GM12872 (cell line): ENCODE measurements around the gene TCP11L2.

ENCODE experiments used
- TF ChIP-seq, protein P1 (sequence below): IDR thresholded peaks from 3 replicates; pipeline ENCODE4 v1.5.1; 2011; ENCODE audit warnings: low read depth, mild to moderate bottlenecking, low read length, moderate library complexity; ENCODE audit not compliant: insufficient read depth

The TCP11L2 gene

GRCh38 chr12:106276032-106276740 lies 26.3 kb upstream of the TCP11L2 start:
- TF ChIP-seq, protein P1, sequence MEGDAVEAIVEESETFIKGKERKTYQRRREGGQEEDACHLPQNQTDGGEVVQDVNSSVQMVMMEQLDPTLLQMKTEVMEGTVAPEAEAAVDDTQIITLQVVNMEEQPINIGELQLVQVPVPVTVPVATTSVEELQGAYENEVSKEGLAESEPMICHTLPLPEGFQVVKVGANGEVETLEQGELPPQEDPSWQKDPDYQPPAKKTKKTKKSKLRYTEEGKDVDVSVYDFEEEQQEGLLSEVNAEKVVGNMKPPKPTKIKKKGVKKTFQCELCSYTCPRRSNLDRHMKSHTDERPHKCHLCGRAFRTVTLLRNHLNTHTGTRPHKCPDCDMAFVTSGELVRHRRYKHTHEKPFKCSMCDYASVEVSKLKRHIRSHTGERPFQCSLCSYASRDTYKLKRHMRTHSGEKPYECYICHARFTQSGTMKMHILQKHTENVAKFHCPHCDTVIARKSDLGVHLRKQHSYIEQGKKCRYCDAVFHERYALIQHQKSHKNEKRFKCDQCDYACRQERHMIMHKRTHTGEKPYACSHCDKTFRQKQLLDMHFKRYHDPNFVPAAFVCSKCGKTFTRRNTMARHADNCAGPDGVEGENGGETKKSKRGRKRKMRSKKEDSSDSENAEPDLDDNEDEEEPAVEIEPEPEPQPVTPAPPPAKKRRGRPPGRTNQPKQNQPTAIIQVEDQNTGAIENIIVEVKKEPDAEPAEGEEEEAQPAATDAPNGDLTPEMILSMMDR = no peak

DNA sequence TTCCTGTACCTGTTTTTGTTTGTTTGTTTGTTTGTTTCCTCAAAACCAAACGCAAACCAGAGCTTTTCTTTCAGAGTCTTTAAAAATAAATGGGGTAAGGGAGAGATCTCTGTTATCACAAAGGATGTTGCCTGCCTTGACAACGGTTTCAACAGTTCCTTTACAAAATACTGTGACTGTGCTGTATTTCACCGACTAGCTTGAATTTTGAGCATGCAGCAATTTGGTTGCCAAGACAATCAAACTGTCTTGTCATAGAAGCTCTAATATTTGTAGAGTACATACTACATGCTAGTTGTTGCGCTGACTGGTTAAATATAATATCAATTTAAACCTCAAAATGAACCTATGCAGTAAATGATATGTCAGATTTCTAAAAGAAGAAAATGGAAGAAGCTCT lies 22.4 kb upstream of the TCP11L2 start:
- TF ChIP-seq, protein P1 = no peak

- TF ChIP-seq, protein P1 = no peak
Measured at GRCh38 chr12:106281056-106281782, 21.3 kb upstream of the TCP11L2 start.

GRCh38 chr12:106281804-106282203 lies 20.7 kb upstream of the TCP11L2 start:
- TF ChIP-seq, protein P1 = no peak

- TF ChIP-seq, protein P1 = peak; percentile 73
Measured at GRCh38 chr12:106282457-106283097, 20.0 kb upstream of the TCP11L2 start.

DNA sequence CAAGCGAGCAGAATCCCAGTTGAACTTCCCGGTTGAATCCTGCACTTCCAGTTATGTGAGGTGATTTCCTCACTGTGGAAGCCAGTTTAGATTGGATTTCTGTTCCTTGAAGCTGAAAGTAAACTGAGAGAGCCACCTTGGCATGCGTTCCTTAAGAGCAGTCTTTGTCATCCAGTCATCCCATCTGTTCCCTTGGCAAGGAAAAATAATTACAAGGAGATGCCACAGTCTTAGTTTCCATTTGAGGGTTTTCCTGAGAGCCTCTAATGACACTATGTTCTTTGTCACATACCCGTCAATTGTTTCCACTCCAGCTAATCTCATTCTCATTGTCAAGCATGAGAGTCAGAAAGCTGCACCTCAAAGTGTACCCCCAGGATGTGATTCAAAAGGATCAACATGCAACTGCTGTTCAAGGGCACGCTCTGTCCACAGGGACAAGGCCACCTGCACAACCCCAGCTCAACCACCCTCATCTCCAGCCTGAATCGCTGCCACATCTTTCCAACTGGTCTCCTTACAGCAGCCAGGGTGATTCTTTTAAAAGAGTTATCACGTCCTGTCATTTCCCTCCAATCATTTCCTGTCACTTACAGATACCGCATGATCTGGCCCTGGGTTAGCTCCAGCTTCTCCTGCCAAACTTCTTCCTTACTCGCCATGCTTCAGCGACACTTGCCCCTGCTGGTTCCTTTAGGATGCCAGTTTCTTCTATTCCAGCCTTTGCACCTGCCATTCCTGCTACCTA lies 18.0 kb upstream of the TCP11L2 start:
- TF ChIP-seq, protein P1 = no peak

GRCh38 chr12:106285982-106286381 lies 16.6 kb upstream of the TCP11L2 start:
- TF ChIP-seq, protein P1 = no peak
